Ishikawa (cell line): ENCODE results near the gene SOX12.

Source experiments
- CEBPB ChIP-seq: IDR thresholded peaks from 2 replicates; pipeline ENCODE4 v1.6.1; 2012
- CREB1 ChIP-seq: IDR thresholded peaks from 2 replicates; pipeline ENCODE4 v1.6.1; 2012; ENCODE audit warnings: low read depth
- EGR1 ChIP-seq: IDR thresholded peaks from 2 replicates; pipeline ENCODE4 v1.6.1; 2012
- EP300 ChIP-seq: IDR thresholded peaks from 2 replicates; pipeline ENCODE4 v1.6.1; 2012; ENCODE audit warnings: borderline replicate concordance
- FOXM1 ChIP-seq: IDR thresholded peaks from 2 replicates; pipeline ENCODE4 v1.6.1; 2012; ENCODE audit warnings: low read depth, borderline replicate concordance
- MAX ChIP-seq: IDR thresholded peaks from 2 replicates; pipeline ENCODE4 v1.6.1; 2012
- NFIC ChIP-seq: IDR thresholded peaks from 2 replicates; pipeline ENCODE4 v1.6.1; 2012
- RAD21 ChIP-seq: IDR thresholded peaks from 2 replicates; pipeline ENCODE4 v1.6.1; 2012; ENCODE audit warnings: low read depth
- REST ChIP-seq: IDR thresholded peaks from 2 replicates; pipeline ENCODE4 v1.6.1; 2012; ENCODE audit warnings: low read depth, mild to moderate bottlenecking
- TAF1 ChIP-seq: IDR thresholded peaks from 2 replicates; pipeline ENCODE4 v1.6.1; 2012; ENCODE audit warnings: low read depth, mild to moderate bottlenecking
- TCF12 ChIP-seq: IDR thresholded peaks from 2 replicates; pipeline ENCODE4 v1.6.1; 2012; ENCODE audit warnings: low read depth
- TEAD4 ChIP-seq: IDR thresholded peaks from 2 replicates; pipeline ENCODE4 v1.6.1; 2012
- YY1 ChIP-seq: IDR thresholded peaks from 2 replicates; pipeline ENCODE4 v1.6.1; 2012; ENCODE audit warnings: low read depth
- ZBTB7A ChIP-seq: IDR thresholded peaks from 2 replicates; pipeline ENCODE4 v1.6.1; 2012; ENCODE audit warnings: low read depth
- TF ChIP-seq, protein P1 (sequence below): IDR thresholded peaks from 2 replicates; pipeline ENCODE4 v1.6.1; 2012

The SOX12 gene

DNA sequence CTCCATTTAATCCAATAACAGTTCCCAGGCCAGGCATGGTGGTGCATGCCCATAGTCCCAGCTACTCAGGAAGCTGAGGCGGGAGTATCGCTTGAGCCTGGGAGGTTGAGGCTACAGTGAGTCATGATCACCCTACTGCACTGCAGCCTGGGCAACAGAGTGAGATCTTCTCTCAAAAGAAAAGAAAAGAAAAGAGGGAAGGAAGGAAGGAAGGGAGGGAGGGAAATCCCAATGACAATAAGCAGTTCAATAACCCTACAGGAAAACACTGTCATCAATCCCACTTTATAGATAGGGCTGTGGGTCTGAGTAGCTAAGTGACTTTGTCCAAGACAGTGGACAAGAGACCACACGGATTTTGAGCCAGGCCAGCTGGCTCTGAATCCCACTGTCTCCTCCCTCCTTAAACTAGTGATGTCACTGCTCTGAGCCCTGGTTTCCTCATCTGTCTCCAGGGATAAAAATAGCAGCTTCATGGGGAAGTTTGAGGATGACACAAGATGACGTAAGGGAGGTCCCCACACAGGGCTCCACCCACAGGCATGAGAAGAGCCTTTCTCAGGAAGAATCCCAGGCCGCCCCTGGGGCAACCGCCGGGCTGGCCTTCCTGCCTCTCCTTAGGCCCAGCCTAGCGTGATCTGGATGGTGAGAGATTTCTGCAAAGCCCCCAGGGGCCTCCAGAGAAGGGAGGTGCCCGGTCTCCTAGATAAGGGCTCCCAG lies 48.0 kb downstream of the SOX12 start:
- TF ChIP-seq NFIC (no peak), REST (no peak), RAD21 (no peak), YY1 (no peak), CEBPB (no peak), TAF1 (no peak), MAX (no peak), EGR1 (no peak), FOXM1 (no peak)
- TF ChIP-seq, protein P1, sequence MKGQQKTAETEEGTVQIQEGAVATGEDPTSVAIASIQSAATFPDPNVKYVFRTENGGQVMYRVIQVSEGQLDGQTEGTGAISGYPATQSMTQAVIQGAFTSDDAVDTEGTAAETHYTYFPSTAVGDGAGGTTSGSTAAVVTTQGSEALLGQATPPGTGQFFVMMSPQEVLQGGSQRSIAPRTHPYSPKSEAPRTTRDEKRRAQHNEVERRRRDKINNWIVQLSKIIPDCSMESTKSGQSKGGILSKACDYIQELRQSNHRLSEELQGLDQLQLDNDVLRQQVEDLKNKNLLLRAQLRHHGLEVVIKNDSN: no peak

DNA sequence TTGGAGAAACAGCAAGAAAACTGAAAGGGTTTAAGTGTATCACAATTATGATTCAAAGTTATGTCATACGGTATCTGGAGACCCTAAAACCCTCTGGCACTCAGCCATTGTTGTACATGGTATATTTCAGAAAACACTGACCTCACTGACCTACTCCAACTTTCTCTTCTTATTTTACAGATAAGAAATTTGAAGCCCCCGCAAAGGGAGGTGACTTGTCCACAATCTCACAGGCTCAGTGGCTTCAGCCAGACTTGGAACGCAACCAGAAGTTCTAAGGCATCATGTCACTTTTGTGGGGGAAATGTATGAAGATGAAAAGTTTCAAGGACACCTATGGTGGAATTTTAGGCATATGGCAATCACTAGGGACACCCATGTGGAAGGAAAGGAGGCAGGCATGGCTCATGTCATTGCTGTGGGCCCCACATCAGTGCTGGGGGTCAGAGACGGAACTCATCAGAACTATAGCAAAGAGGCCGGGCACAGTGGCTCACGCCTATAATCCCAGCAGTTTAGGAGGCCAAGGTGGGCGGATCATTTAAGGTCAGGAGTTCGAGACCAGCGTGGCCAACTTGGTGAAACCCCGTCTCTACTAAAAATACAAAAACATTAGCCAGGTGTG lies 50.0 kb downstream of the SOX12 start:
- TF ChIP-seq, protein P1: no peak
- TF ChIP-seq EGR1 (no peak), TAF1 (no peak), FOXM1 (no peak), EP300 (no peak), TCF12 (no peak), MAX (no peak), CREB1 (no peak), ZBTB7A (no peak), TEAD4 (no peak), CEBPB (no peak), RAD21 (no peak), REST (no peak), NFIC (no peak), YY1 (no peak)

GRCh38 chr20:376089-376488 lies 50.7 kb downstream of the SOX12 start:
- TF ChIP-seq FOXM1 (no peak), TCF12 (no peak), RAD21 (no peak), EP300 (no peak), MAX (no peak), EGR1 (no peak), NFIC (no peak), YY1 (no peak), TAF1 (no peak), REST (no peak)
- TF ChIP-seq, protein P1: no peak

DNA sequence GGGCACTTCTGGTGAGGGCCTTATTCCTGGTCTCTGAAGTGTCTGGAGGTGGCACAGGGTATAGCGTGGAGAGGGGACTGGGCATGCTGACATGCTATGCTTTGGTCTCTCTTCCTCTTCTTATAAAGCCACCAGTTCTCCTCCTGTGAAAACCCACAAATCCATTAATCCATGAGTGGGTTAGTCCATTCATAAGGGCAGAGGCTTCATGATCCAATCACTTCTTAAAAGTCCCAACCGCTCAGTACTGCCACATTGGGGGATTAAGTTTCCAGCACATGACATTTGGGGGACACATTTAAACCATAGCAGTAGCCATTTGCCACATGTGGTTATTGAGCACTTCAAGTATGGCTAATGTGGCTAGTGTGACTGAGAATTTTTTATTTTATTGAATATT lies 51.4 kb downstream of the SOX12 start:
- TF ChIP-seq CEBPB (no peak), REST (no peak), CREB1 (no peak), RAD21 (no peak), EP300 (no peak), TCF12 (no peak), FOXM1 (no peak), YY1 (no peak), MAX (no peak), TAF1 (no peak), EGR1 (no peak), NFIC (no peak), ZBTB7A (no peak), TEAD4 (no peak)
- TF ChIP-seq, protein P1: no peak
